Naive thymus-derived CD8-positive, alpha-beta T cell (primary cell): Measurements from ENCODE around the gene THSD4. TPM values are rescaled to one million over a fixed set of nuclear protein-coding genes. Genes with fewer than 3 reads are reported as not detected.
"Not testable (repeated sequence)": the region's sequence is repeated elsewhere in the genome, so short reads cannot be mapped to it uniquely, and the experiment has no call there.

Experiments
- ATAC-seq, 2 donors: fragments of 150-1000 bp; cut with Tn5 transposase in 1 of 2; sonication (Bioruptor Pico), chemical (Tn5 transposase) in 1 of 2; 1 replicate in 1 of 2; 2 replicates in 1 of 2; pipeline ENCODE4 v1.10.0; 2021; ENCODE audit warnings: mild to moderate bottlenecking in 2 of 2, moderate library complexity in 2 of 2
- POLR2A ChIA-PET: fragments of 350-600 bp; sonication (Branson Sonifier 250); formaldehyde crosslinking; loops from one replicate; lab custom pipeline; 2021; ENCODE audit warnings: antibody characterized with exemption; lab: Charles Lee
- DNase-seq, 10 donors: peaks; one replicate each; pipeline versions ENCODE4 v3.0.0 to v3.0.0-alpha.2; 2020 to 2022
- H3K27ac Mint-ChIP-seq, 10 donors: one replicate each; pipeline ENCODE4 v1.8.0; 2020 to 2022; ENCODE audit warnings: mild to moderate bottlenecking in 10 of 10, mixed read lengths in 10 of 10, moderate library complexity in 4 of 10, inconsistent platforms in 1 of 10
- H3K27me3 Mint-ChIP-seq, 5 donors: one replicate each; pipeline ENCODE4 v1.8.0; 2021 to 2022; ENCODE audit warnings: mixed read lengths in 5 of 5
- H3K36me3 Mint-ChIP-seq, 3 donors: one replicate each; pipeline ENCODE4 v1.8.0; 2020 to 2022; ENCODE audit warnings: mixed read lengths in 3 of 3, mild to moderate bottlenecking in 2 of 3, inconsistent platforms in 1 of 3
- H3K4me1 Mint-ChIP-seq, 4 donors: one replicate each; pipeline ENCODE4 v1.8.0; 2021 to 2022; ENCODE audit warnings: mixed read lengths in 4 of 4
- H3K4me3 Mint-ChIP-seq, 10 donors: one replicate each; pipeline ENCODE4 v1.8.0; 2020 to 2022; ENCODE audit warnings: mild to moderate bottlenecking in 10 of 10, mixed read lengths in 10 of 10, moderate library complexity in 6 of 10, inconsistent platforms in 1 of 10
- H3K9me3 Mint-ChIP-seq, 9 donors: one replicate each; pipeline ENCODE4 v1.8.0; 2020 to 2022; ENCODE audit warnings: mixed read lengths in 9 of 9, mild to moderate bottlenecking in 3 of 9, inconsistent platforms in 1 of 9, moderate library complexity in 1 of 9
- polyA plus RNA-seq, 3 donors: library from polyadenylated mRNA; unstranded; fragments of 300-500 nt; fragmentation: Illumina TruSeq; gene quantifications; one replicate each; pipeline ENCODE4 v1.2.3, GENCODE V29; 2021
- total RNA-seq, 8 experiments: library from RNA in 2 of 8; stranded (reverse) in 2 of 8; gene quantifications; one replicate each; pipeline ENCODE4 v1.2.3 and lab custom pipeline; 2021 to 2026

Gene THSD4
- total and polyA plus RNA-seq, 5 experiments from 2014 or later: not detected

DNA sequence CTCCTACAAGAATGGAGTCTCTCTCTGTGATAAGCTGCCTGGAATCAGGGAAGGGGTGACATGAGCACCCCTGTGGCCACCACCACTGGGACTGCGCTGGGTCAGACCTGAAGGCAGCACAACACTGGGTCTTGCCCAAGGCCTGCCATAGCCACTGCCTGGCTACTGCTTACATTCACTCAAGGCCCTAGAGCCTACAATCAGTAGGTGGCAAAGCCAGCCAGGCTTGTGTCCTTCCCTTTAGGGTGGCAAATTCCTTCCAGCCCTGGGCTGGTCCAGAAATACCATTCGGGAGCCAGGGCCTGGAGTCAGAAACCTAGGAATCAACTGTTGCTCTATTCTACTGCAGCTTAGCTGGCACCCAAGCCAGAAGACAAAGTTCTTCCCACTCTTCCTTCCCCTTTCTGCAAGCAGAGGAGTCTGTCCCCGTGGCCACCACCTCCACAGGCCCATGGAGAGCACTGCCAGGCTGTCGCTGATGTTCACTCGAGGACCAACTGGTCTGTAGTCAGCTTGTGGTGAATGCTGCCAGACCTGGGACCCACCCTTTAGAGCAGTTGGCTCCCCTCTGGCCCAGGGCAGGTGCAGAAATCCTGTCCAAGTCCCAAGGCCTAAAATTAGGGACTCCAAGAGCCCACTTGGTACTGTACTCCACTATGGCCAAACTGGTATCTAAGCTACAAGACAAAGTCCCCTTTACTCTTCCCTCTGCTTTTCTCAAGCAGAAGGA is 307.4 kb downstream of the THSD4 start:
- Mint-ChIP-seq H3K27ac (no peak overlapping the region), H3K9me3 (peaks cover 0 to 12% (median 6%) of the 10 kb centered on the region in 9 donors), H3K4me3 (no peak overlapping the region), H3K27me3 (peaks cover 2 to 40% (median 16%) of the 10 kb centered on the region in 5 donors), H3K4me1 (peaks cover 0 to 2% (median 0%) of the 10 kb centered on the region in 4 donors), H3K36me3 (no peaks in the 10 kb centered on the region)
- ATAC-seq: no peak
- POLR2A ChIA-PET: no interaction called here
- no peak for DNase-seq

DNA sequence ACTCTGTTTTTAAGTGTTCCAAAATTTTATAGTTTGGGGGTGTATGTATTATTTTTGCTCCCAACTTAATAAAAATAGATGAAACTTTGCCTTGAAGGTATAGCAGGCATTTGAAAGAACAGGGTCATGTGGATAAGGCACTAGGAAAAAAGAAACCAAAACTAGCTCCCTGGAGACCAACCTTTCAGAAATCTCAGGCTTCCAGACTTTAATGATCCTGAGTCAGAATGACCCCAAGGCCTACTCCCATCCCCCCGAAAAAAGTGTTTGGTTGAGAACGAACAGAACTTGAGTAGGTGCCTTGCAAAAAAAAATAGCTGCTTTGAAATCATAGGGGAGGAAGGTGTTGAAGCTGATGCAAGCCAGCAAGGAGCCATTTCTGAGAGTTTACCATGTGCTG is 309.5 kb downstream of the THSD4 start:
- Mint-ChIP-seq H3K9me3 (peaks cover 0 to 12% (median 6%) of the 10 kb centered on the region in 9 donors), H3K4me1 (peaks cover 0 to 3% (median 0%) of the 10 kb centered on the region in 4 donors), H3K36me3 (no peaks in the 10 kb centered on the region), H3K4me3 (no peak overlapping the region), H3K27ac (no peak overlapping the region), H3K27me3 (peaks cover 2 to 43% (median 19%) of the 10 kb centered on the region in 5 donors)
- POLR2A ChIA-PET: no interaction called here
- no peak for ATAC-seq
- DNase-seq: no peak

DNA sequence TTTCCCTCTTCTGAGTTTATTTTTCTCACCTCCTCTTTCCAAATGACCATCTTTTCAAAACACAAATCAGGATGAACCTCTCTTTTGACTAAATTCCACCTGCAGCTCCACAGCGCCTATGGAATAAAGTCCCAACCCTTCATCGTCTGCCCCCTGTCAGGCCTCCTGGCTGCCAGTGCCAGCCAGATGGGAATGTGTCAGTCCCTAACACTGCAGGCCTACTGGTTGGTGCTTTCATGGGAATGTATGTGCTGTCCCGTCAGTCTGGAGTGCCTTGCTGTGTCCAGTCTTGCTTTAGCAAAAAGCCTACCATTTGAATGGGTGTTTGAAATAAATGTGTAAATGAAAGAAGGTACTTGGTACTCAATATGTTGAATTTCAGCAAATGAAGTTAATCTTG is 310.1 kb downstream of the THSD4 start:
- ATAC-seq (no peak), DNase-seq (no peak)
- H3K27me3 Mint-ChIP-seq: peaks cover 2 to 38% (median 16%) of the 10 kb centered on the region in 5 donors
- H3K36me3 Mint-ChIP-seq: no peaks in the 10 kb centered on the region
- H3K4me3 Mint-ChIP-seq: no peak overlapping the region
- H3K27ac Mint-ChIP-seq: no peak overlapping the region
- peaks cover 0 to 12% (median 6%) of the 10 kb centered on the region in 9 donors for H3K9me3 Mint-ChIP-seq
- POLR2A ChIA-PET: no interaction called here
- peaks cover 0 to 3% (median 0%) of the 10 kb centered on the region in 4 donors for H3K4me1 Mint-ChIP-seq

DNA sequence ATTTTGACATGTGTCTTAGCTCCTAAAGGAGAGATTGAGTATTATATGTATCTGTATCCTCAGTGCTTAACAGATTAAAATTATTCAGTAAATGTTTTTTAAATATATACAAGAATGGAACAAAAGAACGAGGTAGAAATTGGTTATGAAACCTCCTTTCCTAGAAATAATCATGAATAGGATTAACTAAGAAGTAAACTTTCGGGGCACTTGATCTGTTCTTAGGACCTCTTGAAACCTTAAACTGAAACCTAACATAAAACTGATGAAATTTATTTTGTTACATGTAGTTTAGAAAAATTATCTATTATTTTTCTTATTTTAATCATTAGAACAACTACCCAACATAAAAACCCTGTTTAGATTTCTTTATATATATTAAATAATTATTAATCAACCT is 311.5 kb downstream of the THSD4 start:
- H3K4me1 Mint-ChIP-seq: peaks cover 0 to 3% (median 0%) of the 10 kb centered on the region in 4 donors
- H3K27ac Mint-ChIP-seq: no peak overlapping the region
- peaks cover 0 to 7% (median 3%) of the 10 kb centered on the region in 9 donors for H3K9me3 Mint-ChIP-seq
- POLR2A ChIA-PET: no interaction called here
- DNase-seq: no peak
- H3K36me3 Mint-ChIP-seq: no peaks in the 10 kb centered on the region
- H3K27me3 Mint-ChIP-seq: peaks cover 2 to 29% (median 8%) of the 10 kb centered on the region in 5 donors
- no peak overlapping the region for H3K4me3 Mint-ChIP-seq
- no peak for ATAC-seq

DNA sequence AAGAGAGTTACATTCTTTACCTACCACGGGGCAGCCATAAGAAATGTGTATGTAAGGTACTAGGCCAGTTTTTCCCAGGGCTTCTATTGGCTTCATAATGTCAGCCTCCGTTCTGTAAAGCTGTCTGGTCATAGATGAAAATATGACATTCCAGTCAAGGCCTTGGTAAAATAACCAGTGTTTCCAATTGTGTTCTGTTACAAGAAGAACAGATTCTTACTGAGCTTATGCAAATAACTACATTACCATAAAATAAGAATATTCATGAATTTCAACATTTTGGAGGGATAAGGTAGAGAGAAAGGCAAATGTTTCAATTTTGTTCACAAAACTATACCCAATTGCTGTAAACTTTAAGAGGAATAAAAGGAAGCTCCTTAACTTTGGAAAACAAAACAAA is 315.5 kb downstream of the THSD4 start:
- Mint-ChIP-seq H3K27ac (no peak overlapping the region), H3K9me3 (no peaks in the 10 kb centered on the region), H3K27me3 (peaks cover 2 to 18% (median 8%) of the 10 kb centered on the region in 5 donors), H3K4me3 (no peak overlapping the region), H3K4me1 (peaks cover 0 to 2% (median 0%) of the 10 kb centered on the region in 4 donors), H3K36me3 (no peaks in the 10 kb centered on the region)
- ATAC-seq (no peak), DNase-seq (no peak)
- POLR2A ChIA-PET: no interaction called here

DNA sequence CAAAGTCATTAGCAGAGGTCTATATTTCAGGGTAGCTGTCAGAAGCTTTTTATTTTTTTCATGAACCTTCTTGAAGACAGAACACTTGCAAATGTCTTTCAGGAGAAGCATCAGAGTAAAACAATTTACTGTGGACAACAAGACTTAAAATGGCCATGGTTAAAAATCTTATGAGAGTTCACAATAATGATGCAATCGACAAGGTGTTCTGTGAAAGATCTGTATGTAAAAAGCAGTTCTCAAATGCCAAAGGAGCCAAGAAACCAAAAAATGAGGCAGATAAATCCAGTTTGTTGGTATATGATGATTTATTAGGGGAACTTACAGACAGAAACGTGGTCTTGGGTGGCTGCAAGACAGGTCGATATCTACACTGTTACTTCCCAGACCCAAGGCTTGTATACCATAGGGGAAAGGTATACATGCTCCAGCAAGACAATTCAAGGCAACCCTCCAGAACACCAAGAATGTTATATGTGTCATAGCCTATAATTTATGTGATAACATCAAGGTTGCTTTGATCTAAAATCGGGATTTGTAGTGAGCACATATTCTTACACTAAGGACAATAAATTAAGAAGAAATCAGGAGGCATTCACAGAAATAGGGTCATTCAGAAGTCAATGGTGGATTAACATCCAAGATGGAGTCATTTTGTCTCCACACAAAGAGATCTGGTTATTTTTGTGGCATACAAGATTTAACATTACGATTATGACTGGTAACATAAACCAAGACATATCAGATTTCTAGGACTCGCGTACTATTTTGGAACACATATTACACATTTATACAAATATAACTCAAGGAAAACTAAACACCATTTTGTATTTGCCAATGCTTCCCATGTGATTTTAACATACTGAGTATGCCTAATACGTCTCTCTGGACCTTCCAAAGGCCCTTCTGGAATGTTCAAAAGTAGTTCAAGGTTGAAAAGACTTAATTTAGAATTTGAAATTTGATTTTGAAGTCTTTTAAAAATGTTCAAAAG is 316.4 kb downstream of the THSD4 start:
- H3K4me1 Mint-ChIP-seq: peaks cover 0 to 2% (median 0%) of the 10 kb centered on the region in 4 donors
- DNase-seq (no peak), ATAC-seq (no peak)
- no peaks in the 10 kb centered on the region for H3K36me3 Mint-ChIP-seq
- POLR2A ChIA-PET: no interaction called here
- no peak overlapping the region for H3K4me3 Mint-ChIP-seq
- H3K27ac Mint-ChIP-seq: no peak overlapping the region
- H3K27me3 Mint-ChIP-seq: peaks cover 0 to 10% (median 5%) of the 10 kb centered on the region in 5 donors
- no peaks in the 10 kb centered on the region for H3K9me3 Mint-ChIP-seq

DNA sequence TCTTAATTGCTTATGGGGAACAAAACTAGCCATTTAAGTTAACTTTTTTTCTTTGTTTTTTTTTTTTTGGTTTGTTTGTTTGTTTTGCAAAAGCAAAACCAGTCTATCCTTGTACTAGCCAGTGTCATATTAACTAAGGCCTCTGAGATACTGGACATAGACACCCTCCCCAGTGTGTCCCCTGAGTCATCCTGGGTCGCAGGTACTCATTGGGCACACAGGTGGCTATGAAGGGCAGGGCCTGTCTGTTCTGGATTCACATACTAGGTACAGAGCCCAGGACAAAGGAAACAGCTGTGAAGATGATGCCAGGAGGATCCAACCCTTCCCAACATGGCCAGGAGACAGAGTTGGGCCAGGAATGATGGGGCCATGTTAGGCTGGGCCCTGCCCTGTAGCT is 318.1 kb downstream of the THSD4 start:
- POLR2A ChIA-PET: no interaction called here
- ATAC-seq: no peak
- peaks cover 0 to 2% (median 0%) of the 10 kb centered on the region in 4 donors for H3K4me1 Mint-ChIP-seq
- H3K27me3 Mint-ChIP-seq: peaks cover 0 to 10% (median 4%) of the 10 kb centered on the region in 5 donors
- H3K9me3 Mint-ChIP-seq: no peaks in the 10 kb centered on the region
- no peaks in the 10 kb centered on the region for H3K36me3 Mint-ChIP-seq
- DNase-seq: no peak
- no peak overlapping the region for H3K4me3 Mint-ChIP-seq
- peak overlapping the region in 1 of 10 donors; percentile 56 for H3K27ac Mint-ChIP-seq

DNA sequence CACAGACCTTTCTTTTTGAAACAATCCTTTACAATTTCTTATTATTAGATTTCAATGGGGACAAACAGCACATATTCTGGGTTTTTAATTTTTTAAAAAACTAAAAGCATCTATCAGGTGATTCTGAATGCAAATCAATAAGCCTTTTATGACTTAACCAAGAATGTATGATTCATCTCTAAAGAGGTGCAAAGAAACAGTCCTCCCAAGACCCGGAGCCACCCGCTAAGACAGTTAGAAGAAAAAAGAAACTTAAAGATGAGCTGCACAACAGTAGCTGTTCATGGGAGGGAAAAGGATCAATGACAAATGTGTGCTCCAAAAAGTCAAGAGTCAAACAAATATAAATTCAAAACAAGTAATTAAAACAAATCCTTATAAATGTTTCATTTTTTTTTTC is 319.5 kb downstream of the THSD4 start:
- Mint-ChIP-seq H3K4me3 (no peak overlapping the region), H3K9me3 (no peaks in the 10 kb centered on the region), H3K4me1 (no peaks in the 10 kb centered on the region), H3K27me3 (peaks cover 0 to 11% (median 0%) of the 10 kb centered on the region in 5 donors), H3K27ac (no peak overlapping the region), H3K36me3 (no peaks in the 10 kb centered on the region)
- ATAC-seq (no peak), DNase-seq (no peak)
- POLR2A ChIA-PET: no interaction called here

DNA sequence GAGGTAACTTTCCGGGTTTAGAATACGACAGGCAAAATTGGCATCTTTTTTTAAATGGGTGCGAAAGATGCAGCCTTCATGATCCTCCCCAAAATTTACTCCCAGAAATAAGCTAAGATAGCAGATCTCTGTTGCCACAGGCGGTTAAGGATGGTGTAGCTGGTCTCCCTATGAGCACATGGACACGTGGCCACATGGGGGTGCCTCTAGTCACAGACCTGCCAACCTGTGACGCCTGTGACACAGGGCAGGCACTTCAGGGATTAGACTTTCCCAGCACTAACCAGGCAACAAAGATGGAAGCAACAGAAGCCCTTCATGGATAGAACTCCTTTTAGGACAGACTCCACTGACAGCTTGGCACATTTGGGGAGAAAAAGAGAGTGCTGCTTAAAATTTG is 320.3 kb downstream of the THSD4 start:
- no peaks in the 10 kb centered on the region for H3K36me3 Mint-ChIP-seq
- no peaks in the 10 kb centered on the region for H3K9me3 Mint-ChIP-seq
- H3K27me3 Mint-ChIP-seq: peaks cover 0 to 13% (median 0%) of the 10 kb centered on the region in 5 donors
- H3K27ac Mint-ChIP-seq: no peak overlapping the region
- ATAC-seq: no peak
- no peaks in the 10 kb centered on the region for H3K4me1 Mint-ChIP-seq
- DNase-seq: no peak
- POLR2A ChIA-PET: no interaction called here
- no peak overlapping the region for H3K4me3 Mint-ChIP-seq

DNA sequence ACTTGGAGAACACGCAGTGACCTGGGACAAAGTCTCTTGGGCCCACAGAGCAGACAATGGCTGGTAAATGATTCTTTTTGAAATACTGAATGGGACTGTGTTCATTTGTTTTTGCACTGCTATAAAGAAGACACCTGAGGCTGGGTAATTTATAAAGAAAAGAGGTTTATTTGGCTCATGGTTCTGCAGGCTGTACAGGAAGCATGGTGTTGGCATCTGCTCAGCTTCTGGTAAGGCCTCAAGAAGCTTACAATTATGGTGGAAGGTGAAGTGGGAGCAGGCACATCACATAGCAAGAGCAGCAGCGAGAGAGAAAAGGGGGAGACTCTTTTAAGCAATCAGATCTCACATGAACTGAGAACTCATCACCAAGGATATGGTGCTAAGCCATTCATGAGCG is 321.6 kb downstream of the THSD4 start:
- H3K36me3 Mint-ChIP-seq: no peaks in the 10 kb centered on the region
- no peak overlapping the region for H3K27ac Mint-ChIP-seq
- ATAC-seq (no peak), DNase-seq (no peak)
- peaks cover 0 to 15% (median 4%) of the 10 kb centered on the region in 5 donors for H3K27me3 Mint-ChIP-seq
- POLR2A ChIA-PET: no interaction called here
- H3K9me3 Mint-ChIP-seq: no peaks in the 10 kb centered on the region
- H3K4me1 Mint-ChIP-seq: no peaks in the 10 kb centered on the region
- H3K4me3 Mint-ChIP-seq: no peak overlapping the region

DNA sequence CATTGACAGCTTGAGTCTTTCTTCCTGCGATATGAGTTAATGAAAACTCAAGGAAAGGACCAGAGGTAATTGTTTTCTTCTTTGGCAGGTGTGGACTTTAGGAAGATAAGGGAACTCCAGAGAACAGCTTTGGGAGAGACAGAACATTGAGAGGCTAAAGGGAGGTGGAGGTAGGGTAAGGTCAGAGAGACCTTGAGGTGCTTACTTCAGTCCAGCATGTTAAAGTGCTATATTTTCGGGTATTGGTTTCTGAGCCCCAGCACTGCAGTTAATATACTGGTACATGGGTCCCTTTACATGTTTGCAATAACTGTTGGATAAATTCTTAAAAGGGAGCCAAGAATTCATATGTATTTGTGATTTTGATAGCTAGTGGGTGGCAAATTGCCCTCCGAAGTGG is 322.1 kb downstream of the THSD4 start:
- POLR2A ChIA-PET: no interaction called here
- no peaks in the 10 kb centered on the region for H3K4me1 Mint-ChIP-seq
- no peaks in the 10 kb centered on the region for H3K36me3 Mint-ChIP-seq
- ATAC-seq (no peak), DNase-seq (no peak)
- H3K4me3 Mint-ChIP-seq: no peak overlapping the region
- no peak overlapping the region for H3K27ac Mint-ChIP-seq
- peaks cover 0 to 15% (median 4%) of the 10 kb centered on the region in 5 donors for H3K27me3 Mint-ChIP-seq
- no peaks in the 10 kb centered on the region for H3K9me3 Mint-ChIP-seq

DNA sequence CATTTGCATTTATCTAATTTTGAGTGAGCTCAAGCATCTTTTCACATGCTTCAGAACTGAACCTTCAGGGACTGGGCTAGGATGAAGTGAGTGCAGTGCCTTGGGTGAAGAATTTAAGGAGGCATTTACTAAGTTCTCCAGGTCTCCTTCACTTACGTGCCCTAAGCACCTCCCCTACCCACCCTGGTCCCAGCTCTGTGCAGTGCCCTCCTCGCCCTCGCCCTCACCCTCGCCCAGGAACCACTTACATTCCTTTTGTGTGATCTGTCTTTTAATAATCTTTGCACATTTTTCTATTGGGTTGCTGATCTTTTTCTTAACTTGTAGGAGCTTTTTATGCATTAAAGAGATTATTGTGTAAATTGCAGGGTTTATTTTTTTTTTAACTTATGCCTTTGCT is 322.6 kb downstream of the THSD4 start:
- H3K27me3 Mint-ChIP-seq: peaks cover 0 to 17% (median 4%) of the 10 kb centered on the region in 5 donors
- DNase-seq (no peak), ATAC-seq (no peak)
- H3K4me1 Mint-ChIP-seq: no peaks in the 10 kb centered on the region
- no peaks in the 10 kb centered on the region for H3K9me3 Mint-ChIP-seq
- POLR2A ChIA-PET: no interaction called here
- no peaks in the 10 kb centered on the region for H3K36me3 Mint-ChIP-seq
- H3K27ac Mint-ChIP-seq: no peak overlapping the region
- H3K4me3 Mint-ChIP-seq: no peak overlapping the region

DNA sequence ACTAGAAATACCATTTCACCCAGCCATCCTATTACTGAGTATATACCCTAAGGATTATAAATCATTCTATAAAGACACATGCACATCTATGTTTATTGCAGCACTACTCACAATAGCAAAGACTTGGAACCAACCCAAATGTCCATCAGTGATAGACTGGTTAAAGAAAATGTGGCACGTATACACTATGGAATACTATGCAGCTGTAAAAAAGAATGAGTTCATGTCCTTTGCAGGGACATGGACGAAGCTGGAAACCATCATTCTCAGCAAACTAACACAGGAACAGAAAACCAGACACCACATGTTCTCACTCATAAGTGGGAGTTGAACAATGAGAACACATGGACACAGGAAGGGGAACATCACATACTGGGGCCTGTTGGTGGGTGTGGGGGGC is 324.2 kb downstream of the THSD4 start:
- H3K36me3 Mint-ChIP-seq, H3K4me3 Mint-ChIP-seq, H3K4me1 Mint-ChIP-seq, H3K27ac Mint-ChIP-seq, H3K9me3 Mint-ChIP-seq, DNase-seq, POLR2A ChIA-PET, ATAC-seq: not testable (repeated sequence)
- peaks cover 0 to 22% (median 4%) of the 10 kb centered on the region in 5 donors for H3K27me3 Mint-ChIP-seq
